Vagina (tissue), 2 donors: ENCODE measurements around the gene PGAM4.

ENCODE experiments used
- CTCF ChIP-seq, 3 experiments: fragments of 450-650 bp in 2 of 3; fragments of 200-600 bp in 1 of 3; sonication (generic) in 1 of 3; IDR thresholded peaks; one replicate each; pipeline ENCODE4 v1.5.1; 2017 to 2019; ENCODE audit warnings: antibody characterized with exemption in 3 of 3, mild to moderate bottlenecking in 2 of 3, moderate library complexity in 2 of 3
- POLR2A ChIP-seq, 2 donors: fragments of 450-650 bp; IDR thresholded peaks; one replicate each; pipeline ENCODE4 v1.6.1; 2017; ENCODE audit warnings: antibody characterized with exemption in 2 of 2, mild to moderate bottlenecking in 2 of 2, moderate library complexity in 2 of 2
- POLR2AphosphoS5 ChIP-seq, 2 donors: sonication (generic); formaldehyde crosslinking; IDR thresholded peaks; one replicate each; pipeline ENCODE4 v1.9.0; 2017; ENCODE audit warnings: antibody characterized with exemption in 2 of 2, mild to moderate bottlenecking in 2 of 2, low read depth in 1 of 2; ENCODE audit not compliant: insufficient read depth in 1 of 2

GRCh38 chrX:77922787-77923186, 46.7 kb downstream of the PGAM4 start:
- TF ChIP-seq CTCF (IDR thresholded peaks at IDR 0.05) = no peak
- no peak for TF ChIP-seq POLR2AphosphoS5 (IDR thresholded peaks at IDR 0.05; ENCODE audit: insufficient read depth in 1 of 2, low read depth in 1 of 2)
- TF ChIP-seq POLR2A (IDR thresholded peaks at IDR 0.05) = no peak
